ENCODE results near the gene ARHGAP42. TPM values are rescaled to one million over a fixed set of nuclear protein-coding genes. Genes with fewer than 3 reads are reported as not detected.
"Not testable (repeated sequence)": the region's sequence is repeated elsewhere in the genome, so short reads cannot be mapped to it uniquely, and the experiment has no call there.

Gene ARHGAP42
- 5.7 TPM for total RNA-seq
- long read RNA-seq, full-length matches to known transcripts: 2 of 3 reads
- long read RNA-seq, partial matches to known transcripts: 1 of 3 reads
- long read RNA-seq, other reads (novel, unspliced or antisense): 0 of 3 reads

GRCh38 chr11:100687054-100687629 lies at the start of gene ARHGAP42:
Gene ARHGAP42, plus strand, starts transcription at chr11:100687288. Its CDS starts 391 bp downstream, at chr11:100687679.
- peak; percentile 81 for DNase-seq
- intact Hi-C loops (cut with micrococcal nuclease): no loop called here
- ATAC-seq: peak; percentile 84

GRCh38 chr11:100637706-100638105 lies 49.4 kb upstream of the ARHGAP42 start:
- intact Hi-C loops (cut with micrococcal nuclease): no loop called here
- DNase-seq (no peak), ATAC-seq (no peak)

GRCh38 chr11:100638648-100639047 lies 48.4 kb upstream of the ARHGAP42 start:
- DNase-seq (no peak), ATAC-seq (no peak)
- intact Hi-C loops (cut with micrococcal nuclease): no loop called here

- ATAC-seq: peak; percentile 43
- peak; percentile 25 for DNase-seq
- intact Hi-C loops (cut with micrococcal nuclease): no loop called here
Observed at GRCh38 chr11:100639140-100639539, 47.9 kb upstream of the ARHGAP42 start.

GRCh38 chr11:100640071-100640470 lies 47.0 kb upstream of the ARHGAP42 start:
- ATAC-seq: no peak
- intact Hi-C loops (cut with micrococcal nuclease): no loop called here

GRCh38 chr11:100640646-100641045 lies 46.4 kb upstream of the ARHGAP42 start:
- intact Hi-C loops (cut with micrococcal nuclease): no loop called here
- no peak for DNase-seq
- no peak for ATAC-seq

More at GRCh38 chr11:100640071-100640470, 47.0 kb upstream of the ARHGAP42 start:
- DNase-seq: no peak

GRCh38 chr11:100641456-100641855 lies 45.6 kb upstream of the ARHGAP42 start:
- DNase-seq: no peak
- intact Hi-C loops (cut with micrococcal nuclease): no loop called here

GRCh38 chr11:100646545-100646944 lies 40.5 kb upstream of the ARHGAP42 start:
- no peak for ATAC-seq
- DNase-seq: no peak
- intact Hi-C loops (cut with micrococcal nuclease): no loop called here

More at GRCh38 chr11:100641456-100641855, 45.6 kb upstream of the ARHGAP42 start:
- no peak for ATAC-seq

GRCh38 chr11:100647861-100648260 lies 39.2 kb upstream of the ARHGAP42 start:
- intact Hi-C loops (cut with micrococcal nuclease): no loop called here
- DNase-seq: no peak
- no peak for ATAC-seq

- ATAC-seq (no peak), DNase-seq (no peak)
- intact Hi-C loops (cut with micrococcal nuclease): no loop called here
Observed at GRCh38 chr11:100663583-100663982, 23.5 kb upstream of the ARHGAP42 start.

GRCh38 chr11:100663996-100664395 lies 23.1 kb upstream of the ARHGAP42 start:
- intact Hi-C loops (cut with micrococcal nuclease): no loop called here
- DNase-seq: no peak
- ATAC-seq: no peak

- DNase-seq; ATAC-seq; intact Hi-C loops (cut with micrococcal nuclease): not testable (repeated sequence)
Observed at GRCh38 chr11:100666816-100667215, 20.3 kb upstream of the ARHGAP42 start.

- ATAC-seq (no peak), DNase-seq (no peak)
- intact Hi-C loops (cut with micrococcal nuclease): no loop called here
Observed at GRCh38 chr11:100667449-100667848, 19.6 kb upstream of the ARHGAP42 start.

GRCh38 chr11:100670140-100670539 lies 16.9 kb upstream of the ARHGAP42 start:
- intact Hi-C loops (cut with micrococcal nuclease): loop anchor here (10.0 kb wide), 1 partner anchor 85 kb away; no protein-coding TSS in a partner anchor
- ATAC-seq (no peak), DNase-seq (no peak)

- intact Hi-C loops (cut with micrococcal nuclease): loop anchor here (10.0 kb wide), 1 partner anchor 87 kb away; no protein-coding TSS in a partner anchor
- ATAC-seq (no peak), DNase-seq (no peak)
Observed at GRCh38 chr11:100671471-100671870, 15.6 kb upstream of the ARHGAP42 start.

GRCh38 chr11:100672498-100673033 lies 14.5 kb upstream of the ARHGAP42 start:
- intact Hi-C loops (cut with micrococcal nuclease): loop anchor here (10.0 kb wide), 1 partner anchor 88 kb away; no protein-coding TSS in a partner anchor
- no peak for ATAC-seq
- no peak for DNase-seq

- DNase-seq (no peak), ATAC-seq (no peak)
- intact Hi-C loops (cut with micrococcal nuclease): loop anchor here (10.0 kb wide), 1 partner anchor 88 kb away; no protein-coding TSS in a partner anchor
Observed at GRCh38 chr11:100673063-100673462, 14.0 kb upstream of the ARHGAP42 start.

GRCh38 chr11:100674212-100674611 lies 12.9 kb upstream of the ARHGAP42 start:
- intact Hi-C loops (cut with micrococcal nuclease): loop anchor here (10.0 kb wide), 1 partner anchor 89 kb away; no protein-coding TSS in a partner anchor
- DNase-seq (no peak), ATAC-seq (no peak)

GRCh38 chr11:100675115-100675650 lies 11.9 kb upstream of the ARHGAP42 start:
- DNase-seq: no peak

GRCh38 chr11:100676901-100677300 lies 10.2 kb upstream of the ARHGAP42 start:
- no peak for DNase-seq
- intact Hi-C loops (cut with micrococcal nuclease): loop anchor here (10.0 kb wide), 1 partner anchor 92 kb away; no protein-coding TSS in a partner anchor
- ATAC-seq: no peak

More at GRCh38 chr11:100675115-100675650, 11.9 kb upstream of the ARHGAP42 start:
- intact Hi-C loops (cut with micrococcal nuclease): loop anchor here (10.0 kb wide), 1 partner anchor 90 kb away; no protein-coding TSS in a partner anchor
- no peak for ATAC-seq
